ENCODE results near the gene REEP1.

Gene REEP1

GRCh38 chr2:86232373-86232784, 105.0 kb downstream of the REEP1 start:
- no peak for TF ChIP-seq CTCF (IDR thresholded peaks at IDR 0.05)

- no peak for TF ChIP-seq CTCF (IDR thresholded peaks at IDR 0.05)
These were observed 105.6 kb downstream of the REEP1 start for GRCh38 chr2:86231680-86232372.

GRCh38 chr2:86230961-86231360, 106.5 kb downstream of the REEP1 start:
- TF ChIP-seq CTCF (IDR thresholded peaks at IDR 0.05), result no peak

- no peak for TF ChIP-seq CTCF (IDR thresholded peaks at IDR 0.05)
These were observed 108.2 kb downstream of the REEP1 start for GRCh38 chr2:86229221-86229620.

- TF ChIP-seq CTCF (IDR thresholded peaks at IDR 0.05), result no peak
These were observed 109.7 kb downstream of the REEP1 start for GRCh38 chr2:86227685-86228084.

- TF ChIP-seq CTCF (IDR thresholded peaks at IDR 0.05), result no peak
These were observed 110.5 kb downstream of the REEP1 start for GRCh38 chr2:86226636-86227520.

GRCh38 chr2:86226070-86226469, 111.4 kb downstream of the REEP1 start:
- no peak for TF ChIP-seq CTCF (IDR thresholded peaks at IDR 0.05)

Measured in LNCAP (cell line).